GM18870 (cell line): ENCODE measurements around the gene MRPL16.

Source experiments
- ATAC-seq: cut with Tn5 transposase; IDR thresholded peaks from one replicate; pipeline ENCODE4 v1.9.1; 2021; ENCODE audit warnings: moderate library complexity; ENCODE audit not compliant: unreplicated experiment

MRPL16 gene

GRCh38 chr11:59776210-59777066 lies 34.1 kb downstream of the MRPL16 start:
- ATAC-seq: no peak

DNA sequence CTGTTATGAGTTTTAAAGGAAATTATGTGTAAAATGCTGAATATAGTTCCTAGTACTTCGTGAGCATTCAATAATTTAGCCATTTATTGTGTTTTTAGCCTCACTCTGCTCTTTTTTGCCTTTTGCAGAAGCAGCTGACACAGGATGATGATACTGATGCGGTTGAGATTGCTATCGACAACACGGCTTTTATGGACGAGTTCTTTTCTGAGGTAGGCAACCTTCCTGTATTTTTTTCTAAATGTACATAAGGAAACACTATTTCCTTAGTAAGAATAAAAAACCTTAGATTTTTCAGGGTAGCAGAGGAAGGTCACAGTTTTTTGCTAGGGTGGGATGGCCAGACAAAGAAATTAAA lies 37.5 kb downstream of the MRPL16 start:
- ATAC-seq: no peak

DNA sequence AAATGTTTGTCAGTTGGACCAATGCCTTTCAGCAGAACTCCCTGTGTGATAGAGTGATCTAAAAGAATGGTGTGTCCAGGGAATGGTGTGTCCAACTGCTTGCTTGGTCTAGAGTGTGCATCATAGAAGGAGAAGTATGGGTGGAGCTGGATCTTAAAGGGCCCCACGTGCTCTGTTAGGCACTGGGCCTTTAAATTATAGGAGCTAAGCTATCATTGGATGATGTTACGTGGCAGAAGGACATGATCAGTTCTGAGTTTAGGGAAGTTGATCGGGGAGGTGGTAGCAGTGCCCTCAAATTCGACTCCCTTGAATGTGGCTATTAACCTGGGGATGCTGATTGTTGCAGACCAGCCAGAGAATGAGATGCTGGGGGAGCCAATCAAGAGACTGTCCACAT lies 39.0 kb downstream of the MRPL16 start:
- no peak for ATAC-seq

DNA sequence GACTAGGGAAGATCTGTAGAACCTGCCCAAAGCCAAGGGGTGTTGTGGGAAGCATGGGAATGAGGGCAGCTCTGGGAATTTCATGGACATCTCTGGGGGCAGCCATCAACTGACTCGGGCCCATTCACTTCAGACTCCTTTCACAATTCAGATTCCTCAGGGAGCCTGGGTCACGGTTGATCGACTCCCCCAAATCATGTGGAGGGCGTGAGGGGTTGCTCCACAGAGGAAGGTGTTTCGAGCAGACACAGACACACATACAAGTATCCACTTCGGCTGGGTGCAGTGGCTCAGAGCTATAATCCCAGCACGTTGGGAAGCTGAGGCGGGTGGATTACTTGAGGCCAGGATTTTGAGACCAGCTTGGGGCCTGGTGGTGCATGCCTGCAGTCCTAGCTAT lies 39.7 kb downstream of the MRPL16 start:
- no peak for ATAC-seq

- no peak for ATAC-seq
Observed at GRCh38 chr11:59770319-59770718, 40.3 kb downstream of the MRPL16 start.

GRCh38 chr11:59769828-59770227 lies 40.8 kb downstream of the MRPL16 start:
- ATAC-seq: no peak

DNA sequence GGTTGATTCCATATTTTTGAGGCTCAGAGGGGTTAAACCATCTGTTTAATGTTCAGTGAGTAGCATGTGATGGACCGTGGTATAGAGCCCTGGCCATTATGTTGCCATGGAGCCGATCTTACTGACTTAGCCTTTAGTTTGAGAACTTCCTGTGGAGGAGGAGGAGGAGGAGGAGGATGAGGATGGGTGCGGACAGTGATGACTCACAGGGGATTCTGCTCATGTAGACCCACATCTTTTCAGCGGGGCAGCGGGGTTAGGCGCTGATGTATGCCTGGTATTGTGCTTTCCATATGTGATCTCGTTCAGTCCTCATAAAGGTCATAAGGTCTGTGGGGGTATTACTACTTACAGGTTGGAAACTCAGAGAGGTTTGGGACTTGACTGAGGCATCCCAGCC lies 41.5 kb downstream of the MRPL16 start:
- no peak for ATAC-seq

DNA sequence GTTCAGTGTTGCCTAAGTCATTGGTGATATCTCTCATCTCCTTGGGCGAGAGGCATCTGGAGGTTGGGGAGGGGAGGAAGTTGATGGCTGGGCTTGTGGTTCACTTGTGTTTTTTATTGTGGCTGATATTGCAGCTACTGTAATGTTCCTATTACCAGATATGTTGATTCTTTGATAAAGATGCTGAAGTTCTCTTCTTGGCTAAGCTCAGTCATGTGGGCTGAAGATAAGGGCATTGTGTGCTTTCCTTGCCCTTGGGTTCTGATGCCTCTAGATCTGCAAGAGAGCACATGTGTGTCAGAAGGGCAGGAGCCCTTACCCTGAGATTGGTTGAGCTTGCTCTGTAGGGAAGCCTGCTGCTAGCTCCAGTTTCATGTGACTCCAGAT lies 43.4 kb downstream of the MRPL16 start:
- no peak for ATAC-seq

- ATAC-seq: no peak
Observed at GRCh38 chr11:59766542-59767224, 43.9 kb downstream of the MRPL16 start.

GRCh38 chr11:59765068-59765735 lies 45.4 kb downstream of the MRPL16 start:
- no peak for ATAC-seq

DNA sequence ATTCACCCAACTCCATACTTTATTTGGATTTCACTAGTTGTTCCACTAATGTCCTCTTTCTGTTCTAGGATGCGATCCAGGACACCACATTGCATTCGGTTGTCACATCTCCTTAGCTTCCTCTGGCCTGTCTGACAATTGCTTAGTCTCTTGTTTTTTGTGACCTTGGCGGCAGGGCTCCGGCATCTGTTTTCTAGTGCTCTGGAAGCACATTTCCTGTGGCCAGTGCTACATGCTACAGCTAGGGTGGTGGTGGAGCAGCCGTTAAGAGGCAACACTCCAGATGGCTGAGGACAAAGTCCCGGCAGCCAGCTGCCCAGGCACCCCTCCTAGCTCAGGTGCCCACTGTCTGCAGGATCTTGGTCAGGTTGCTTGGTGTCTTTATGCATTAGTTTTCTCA lies 48.6 kb downstream of the MRPL16 start:
- ATAC-seq: no peak

- ATAC-seq: no peak
Observed at GRCh38 chr11:59760771-59761170, 49.8 kb downstream of the MRPL16 start.

GRCh38 chr11:59759900-59760299 lies 50.7 kb downstream of the MRPL16 start:
- ATAC-seq: no peak

DNA sequence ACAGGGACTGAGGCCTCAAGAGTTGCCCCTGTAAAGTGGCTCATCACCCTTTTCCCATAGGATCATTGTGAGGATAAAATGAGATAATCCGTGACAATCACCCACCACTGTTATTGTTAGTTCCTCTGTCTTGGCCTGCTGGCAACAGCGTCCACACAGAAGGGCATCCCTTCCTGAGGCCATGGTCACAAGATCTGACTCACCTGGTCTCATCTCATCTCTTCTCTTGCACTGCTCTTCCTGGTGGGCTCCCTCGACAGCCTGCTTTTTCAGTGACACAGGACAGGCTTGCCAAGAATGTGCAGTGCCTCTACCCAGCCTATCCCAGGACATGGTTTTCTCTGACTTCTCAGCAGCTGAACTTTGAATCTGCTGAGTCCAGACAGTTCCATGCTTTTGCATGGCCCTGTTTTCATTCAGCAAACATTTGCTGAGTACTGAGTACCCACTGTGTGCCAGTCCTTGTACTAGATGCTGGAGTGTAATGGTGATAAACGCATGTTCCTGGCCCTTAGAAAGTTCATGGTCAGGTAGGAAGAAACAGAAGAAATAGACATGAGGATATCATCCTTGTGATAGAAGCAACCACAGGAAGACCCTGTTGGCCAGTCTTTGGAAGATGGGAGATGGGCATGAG lies 52.1 kb downstream of the MRPL16 start:
- ATAC-seq: no peak

DNA sequence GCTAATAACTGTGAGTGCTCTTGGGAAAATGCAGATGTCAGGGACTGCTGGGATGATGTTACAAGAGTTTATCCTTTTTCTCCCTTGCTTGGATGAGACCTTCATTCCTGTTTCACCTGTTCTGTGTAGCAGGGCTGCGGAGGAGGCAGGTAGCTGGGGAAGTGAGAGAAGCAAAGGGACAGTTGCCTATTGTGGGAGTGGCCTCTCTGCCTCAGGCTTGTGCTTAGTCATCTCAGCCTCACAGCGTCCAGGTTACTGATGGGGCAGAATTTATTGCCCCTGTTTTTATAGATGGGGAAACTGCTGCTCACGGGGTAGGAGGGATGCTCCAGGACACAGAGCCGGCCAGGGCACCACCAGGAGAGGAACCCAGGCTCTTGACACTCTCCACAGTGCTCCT lies 53.7 kb downstream of the MRPL16 start:
- ATAC-seq: no peak

DNA sequence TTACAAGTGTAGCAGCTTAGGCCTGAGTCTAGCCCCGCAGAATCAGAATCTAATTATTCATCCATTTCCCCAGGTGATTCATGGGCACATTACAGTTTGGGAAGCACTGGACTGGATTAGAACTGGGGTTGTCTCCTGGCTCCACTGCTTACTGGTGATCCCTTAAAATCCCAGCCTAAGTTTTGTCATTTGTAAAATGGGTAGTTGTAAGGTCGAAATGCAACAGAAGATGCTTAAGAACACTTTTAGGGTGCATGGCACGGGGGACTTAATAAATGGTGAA lies 54.1 kb downstream of the MRPL16 start:
- no peak for ATAC-seq
